Measurements from ENCODE around the gene IFIT5.

DNA sequence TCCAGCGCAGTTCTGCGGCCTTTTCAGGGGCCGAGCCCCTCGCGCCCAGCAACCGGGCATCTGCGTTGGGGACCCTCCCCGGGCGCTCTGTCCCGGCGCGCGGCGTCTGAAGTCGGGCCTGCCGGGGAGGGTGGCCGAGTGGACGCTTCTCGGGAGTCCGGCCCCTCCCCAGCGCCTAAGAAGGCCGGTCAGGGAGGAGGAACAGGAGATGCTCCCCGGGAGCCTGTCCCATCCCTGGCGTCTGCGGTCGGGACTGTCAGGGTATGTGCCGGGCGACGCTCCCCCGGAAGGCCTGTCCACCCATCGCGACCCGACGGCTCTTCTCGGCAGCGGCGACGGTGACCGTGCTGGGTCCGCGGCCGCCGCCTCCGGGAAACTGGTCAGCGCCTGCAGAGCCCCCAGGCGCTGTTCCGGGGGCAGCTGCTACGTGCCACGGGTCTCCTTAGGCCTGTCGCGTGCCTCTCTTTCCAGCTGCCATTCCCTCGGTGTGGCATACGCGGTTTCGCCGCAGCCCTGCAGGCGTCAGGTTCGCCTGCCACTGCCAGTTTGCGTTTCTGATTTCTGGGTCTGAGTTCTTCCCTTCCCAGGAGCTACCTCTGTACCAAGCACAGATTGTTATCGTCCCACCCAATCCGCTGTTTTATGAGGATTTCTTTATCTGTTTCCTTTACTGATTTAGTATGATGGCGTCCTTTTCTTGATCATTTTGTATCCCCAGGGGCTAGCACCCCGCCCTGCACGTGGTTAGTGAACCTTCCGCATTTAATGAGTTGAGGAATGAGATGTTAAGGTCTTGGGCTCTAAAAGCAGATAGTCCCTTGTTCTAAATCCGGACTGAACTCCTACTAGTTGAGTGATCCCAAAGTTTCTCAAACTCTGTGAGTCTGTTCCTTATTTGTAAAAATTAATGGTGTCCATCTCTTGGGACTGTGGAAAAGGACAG lies 782 bp downstream of the IFIT5 start:
- TF ChIP-seq POLR2AphosphoS5 (IDR thresholded peaks at IDR 0.05) (peak; percentile 14 to 77 (median 46)), POLR2A (IDR thresholded peaks at IDR 0.05) (peak in 1 of 3 donors; percentile 45)
- TF ChIP-seq, protein P1, sequence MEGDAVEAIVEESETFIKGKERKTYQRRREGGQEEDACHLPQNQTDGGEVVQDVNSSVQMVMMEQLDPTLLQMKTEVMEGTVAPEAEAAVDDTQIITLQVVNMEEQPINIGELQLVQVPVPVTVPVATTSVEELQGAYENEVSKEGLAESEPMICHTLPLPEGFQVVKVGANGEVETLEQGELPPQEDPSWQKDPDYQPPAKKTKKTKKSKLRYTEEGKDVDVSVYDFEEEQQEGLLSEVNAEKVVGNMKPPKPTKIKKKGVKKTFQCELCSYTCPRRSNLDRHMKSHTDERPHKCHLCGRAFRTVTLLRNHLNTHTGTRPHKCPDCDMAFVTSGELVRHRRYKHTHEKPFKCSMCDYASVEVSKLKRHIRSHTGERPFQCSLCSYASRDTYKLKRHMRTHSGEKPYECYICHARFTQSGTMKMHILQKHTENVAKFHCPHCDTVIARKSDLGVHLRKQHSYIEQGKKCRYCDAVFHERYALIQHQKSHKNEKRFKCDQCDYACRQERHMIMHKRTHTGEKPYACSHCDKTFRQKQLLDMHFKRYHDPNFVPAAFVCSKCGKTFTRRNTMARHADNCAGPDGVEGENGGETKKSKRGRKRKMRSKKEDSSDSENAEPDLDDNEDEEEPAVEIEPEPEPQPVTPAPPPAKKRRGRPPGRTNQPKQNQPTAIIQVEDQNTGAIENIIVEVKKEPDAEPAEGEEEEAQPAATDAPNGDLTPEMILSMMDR (IDR thresholded peaks at IDR 0.05 in 8 of 11, conservative IDR thresholded peaks at IDR 0.05 in 3 of 11) = peak in 2 of 11 experiments; percentile 2 to 10
